ENCODE data around the gene KLHL20.
"Not testable (repeated sequence)": the region's sequence is repeated elsewhere in the genome, so short reads cannot be mapped to it uniquely, and the experiment has no call there.

KLHL20 gene

GRCh38 chr1:173714759-173715537 is at the start of gene KLHL20:
Gene KLHL20, plus strand, starts transcription at chr1:173714981. Its CDS starts 1,063 bp downstream, at chr1:173716044.
- peak; percentile 94 for DNase-seq (ENCODE audit: low spot score)

GRCh38 chr1:173666646-173667045 is 48.1 kb upstream of the KLHL20 start:
- DNase-seq (ENCODE audit: low spot score) = peak; percentile 47

- DNase-seq (ENCODE audit: low spot score) = no peak
Observed at GRCh38 chr1:173669491-173669941, 45.3 kb upstream of the KLHL20 start, which contains the start of gene ANKRD45. Gene ANKRD45, minus strand, starts transcription at chr1:173669851. Its CDS starts 10,433 bp downstream, at chr1:173659418.

GRCh38 chr1:173674496-173674895 is 40.3 kb upstream of the KLHL20 start:
- DNase-seq (ENCODE audit: low spot score) = not testable (repeated sequence)

- DNase-seq (ENCODE audit: low spot score) = not testable (repeated sequence)
Observed at GRCh38 chr1:173680152-173680551, 34.6 kb upstream of the KLHL20 start.

GRCh38 chr1:173682184-173682583 is 32.6 kb upstream of the KLHL20 start:
- no peak for DNase-seq (ENCODE audit: low spot score)

- not testable (repeated sequence) for DNase-seq (ENCODE audit: low spot score)
Observed at GRCh38 chr1:173683838-173684237, 30.9 kb upstream of the KLHL20 start.

GRCh38 chr1:173685121-173685520 is 29.7 kb upstream of the KLHL20 start:
- DNase-seq (ENCODE audit: low spot score) = not testable (repeated sequence)

- no peak for DNase-seq (ENCODE audit: low spot score)
Observed at GRCh38 chr1:173688300-173688699, 26.5 kb upstream of the KLHL20 start.

- no peak for DNase-seq (ENCODE audit: low spot score)
Observed at GRCh38 chr1:173693238-173693637, 21.5 kb upstream of the KLHL20 start.

GRCh38 chr1:173701299-173701698 is 13.5 kb upstream of the KLHL20 start:
- DNase-seq (ENCODE audit: low spot score) = not testable (repeated sequence)

GRCh38 chr1:173702736-173703135 is 12.0 kb upstream of the KLHL20 start:
- DNase-seq (ENCODE audit: low spot score) = no peak

GRCh38 chr1:173705117-173705516 is 9.7 kb upstream of the KLHL20 start:
- DNase-seq (ENCODE audit: low spot score) = no peak

- no peak for DNase-seq (ENCODE audit: low spot score)
Observed at GRCh38 chr1:173708787-173709186, 6.0 kb upstream of the KLHL20 start.

- DNase-seq (ENCODE audit: low spot score) = no peak
Observed at GRCh38 chr1:173714441-173714758, 381 bp upstream of the KLHL20 start.

GRCh38 chr1:173715538-173715844 is 710 bp downstream of the KLHL20 start:
- no peak for DNase-seq (ENCODE audit: low spot score)

GRCh38 chr1:173717238-173717637 is 2.5 kb downstream of the KLHL20 start:
- DNase-seq (ENCODE audit: low spot score) = no peak

GRCh38 chr1:173731331-173731730 is 16.6 kb downstream of the KLHL20 start:
- not testable (repeated sequence) for DNase-seq (ENCODE audit: low spot score)

- no peak for DNase-seq (ENCODE audit: low spot score)
Observed at GRCh38 chr1:173733912-173734311, 19.1 kb downstream of the KLHL20 start.

- DNase-seq (ENCODE audit: low spot score) = not testable (repeated sequence)
Observed at GRCh38 chr1:173736104-173736503, 21.3 kb downstream of the KLHL20 start.

GRCh38 chr1:173742203-173742886 is 27.6 kb downstream of the KLHL20 start:
- DNase-seq (ENCODE audit: low spot score) = no peak

GRCh38 chr1:173744651-173745050 is 29.9 kb downstream of the KLHL20 start:
- DNase-seq (ENCODE audit: low spot score) = no peak

- DNase-seq (ENCODE audit: low spot score) = no peak
Observed at GRCh38 chr1:173749137-173749536, 34.4 kb downstream of the KLHL20 start.
